Measurements from ENCODE around the gene HUS1B. TPM values are rescaled to one million over a fixed set of nuclear protein-coding genes. Genes with fewer than 3 reads are reported as not detected.
A peak's percentile ranks its signal among the peaks of the same experiment; 100 is the strongest.

Gene HUS1B
- total and polyA plus RNA-seq, 9 of the 15 experiments (the other 6 are each of a cell fraction or from before 2014, with no cell fraction given): 0.16 to 1.4 (median 0.38) TPM; not detected in 1

DNA sequence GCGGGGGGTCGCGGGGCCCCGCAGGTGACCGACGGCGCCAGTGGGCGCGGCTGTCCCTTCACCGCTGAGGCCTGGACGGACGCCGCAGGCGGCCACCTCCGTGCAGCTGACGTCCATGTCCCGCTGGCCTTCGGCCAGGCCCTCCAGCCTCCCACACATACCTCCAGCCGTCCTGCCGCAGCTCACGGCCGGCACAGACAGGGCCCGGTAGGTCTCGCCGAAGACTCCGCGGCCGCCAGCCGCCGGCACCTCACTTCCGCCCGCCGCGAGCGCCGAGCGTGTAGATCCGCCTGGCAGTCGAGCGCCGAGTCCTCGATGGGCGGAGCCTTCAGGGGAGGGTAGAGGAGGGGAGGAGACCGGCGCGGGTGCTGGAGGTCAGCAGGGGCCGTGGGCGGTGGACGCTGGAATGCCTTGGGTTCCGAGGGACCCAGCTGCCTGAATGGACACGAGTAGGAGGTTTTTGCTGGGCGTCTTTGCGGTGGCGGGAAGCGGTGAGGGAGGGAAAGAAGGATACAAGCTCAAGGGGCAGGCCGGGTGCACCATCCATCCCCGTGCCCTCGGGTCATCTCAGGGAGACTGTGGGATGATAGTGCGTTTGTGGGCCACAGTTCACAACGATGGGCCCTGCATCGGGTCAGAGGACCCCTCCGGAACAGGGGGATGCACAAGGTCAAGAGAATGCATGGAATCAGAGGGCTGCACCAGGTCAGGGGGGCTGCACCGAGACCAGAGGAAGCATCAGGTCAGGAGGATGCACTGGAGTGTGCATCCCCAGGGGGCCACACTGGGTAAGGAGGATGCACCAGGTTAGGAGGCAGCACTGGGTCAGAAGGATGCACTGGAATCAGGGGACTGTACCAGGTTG lies 36.2 kb upstream of the HUS1B start, which contains the start of gene EXOC2 (continued):
- TF ChIP-seq, protein P1, sequence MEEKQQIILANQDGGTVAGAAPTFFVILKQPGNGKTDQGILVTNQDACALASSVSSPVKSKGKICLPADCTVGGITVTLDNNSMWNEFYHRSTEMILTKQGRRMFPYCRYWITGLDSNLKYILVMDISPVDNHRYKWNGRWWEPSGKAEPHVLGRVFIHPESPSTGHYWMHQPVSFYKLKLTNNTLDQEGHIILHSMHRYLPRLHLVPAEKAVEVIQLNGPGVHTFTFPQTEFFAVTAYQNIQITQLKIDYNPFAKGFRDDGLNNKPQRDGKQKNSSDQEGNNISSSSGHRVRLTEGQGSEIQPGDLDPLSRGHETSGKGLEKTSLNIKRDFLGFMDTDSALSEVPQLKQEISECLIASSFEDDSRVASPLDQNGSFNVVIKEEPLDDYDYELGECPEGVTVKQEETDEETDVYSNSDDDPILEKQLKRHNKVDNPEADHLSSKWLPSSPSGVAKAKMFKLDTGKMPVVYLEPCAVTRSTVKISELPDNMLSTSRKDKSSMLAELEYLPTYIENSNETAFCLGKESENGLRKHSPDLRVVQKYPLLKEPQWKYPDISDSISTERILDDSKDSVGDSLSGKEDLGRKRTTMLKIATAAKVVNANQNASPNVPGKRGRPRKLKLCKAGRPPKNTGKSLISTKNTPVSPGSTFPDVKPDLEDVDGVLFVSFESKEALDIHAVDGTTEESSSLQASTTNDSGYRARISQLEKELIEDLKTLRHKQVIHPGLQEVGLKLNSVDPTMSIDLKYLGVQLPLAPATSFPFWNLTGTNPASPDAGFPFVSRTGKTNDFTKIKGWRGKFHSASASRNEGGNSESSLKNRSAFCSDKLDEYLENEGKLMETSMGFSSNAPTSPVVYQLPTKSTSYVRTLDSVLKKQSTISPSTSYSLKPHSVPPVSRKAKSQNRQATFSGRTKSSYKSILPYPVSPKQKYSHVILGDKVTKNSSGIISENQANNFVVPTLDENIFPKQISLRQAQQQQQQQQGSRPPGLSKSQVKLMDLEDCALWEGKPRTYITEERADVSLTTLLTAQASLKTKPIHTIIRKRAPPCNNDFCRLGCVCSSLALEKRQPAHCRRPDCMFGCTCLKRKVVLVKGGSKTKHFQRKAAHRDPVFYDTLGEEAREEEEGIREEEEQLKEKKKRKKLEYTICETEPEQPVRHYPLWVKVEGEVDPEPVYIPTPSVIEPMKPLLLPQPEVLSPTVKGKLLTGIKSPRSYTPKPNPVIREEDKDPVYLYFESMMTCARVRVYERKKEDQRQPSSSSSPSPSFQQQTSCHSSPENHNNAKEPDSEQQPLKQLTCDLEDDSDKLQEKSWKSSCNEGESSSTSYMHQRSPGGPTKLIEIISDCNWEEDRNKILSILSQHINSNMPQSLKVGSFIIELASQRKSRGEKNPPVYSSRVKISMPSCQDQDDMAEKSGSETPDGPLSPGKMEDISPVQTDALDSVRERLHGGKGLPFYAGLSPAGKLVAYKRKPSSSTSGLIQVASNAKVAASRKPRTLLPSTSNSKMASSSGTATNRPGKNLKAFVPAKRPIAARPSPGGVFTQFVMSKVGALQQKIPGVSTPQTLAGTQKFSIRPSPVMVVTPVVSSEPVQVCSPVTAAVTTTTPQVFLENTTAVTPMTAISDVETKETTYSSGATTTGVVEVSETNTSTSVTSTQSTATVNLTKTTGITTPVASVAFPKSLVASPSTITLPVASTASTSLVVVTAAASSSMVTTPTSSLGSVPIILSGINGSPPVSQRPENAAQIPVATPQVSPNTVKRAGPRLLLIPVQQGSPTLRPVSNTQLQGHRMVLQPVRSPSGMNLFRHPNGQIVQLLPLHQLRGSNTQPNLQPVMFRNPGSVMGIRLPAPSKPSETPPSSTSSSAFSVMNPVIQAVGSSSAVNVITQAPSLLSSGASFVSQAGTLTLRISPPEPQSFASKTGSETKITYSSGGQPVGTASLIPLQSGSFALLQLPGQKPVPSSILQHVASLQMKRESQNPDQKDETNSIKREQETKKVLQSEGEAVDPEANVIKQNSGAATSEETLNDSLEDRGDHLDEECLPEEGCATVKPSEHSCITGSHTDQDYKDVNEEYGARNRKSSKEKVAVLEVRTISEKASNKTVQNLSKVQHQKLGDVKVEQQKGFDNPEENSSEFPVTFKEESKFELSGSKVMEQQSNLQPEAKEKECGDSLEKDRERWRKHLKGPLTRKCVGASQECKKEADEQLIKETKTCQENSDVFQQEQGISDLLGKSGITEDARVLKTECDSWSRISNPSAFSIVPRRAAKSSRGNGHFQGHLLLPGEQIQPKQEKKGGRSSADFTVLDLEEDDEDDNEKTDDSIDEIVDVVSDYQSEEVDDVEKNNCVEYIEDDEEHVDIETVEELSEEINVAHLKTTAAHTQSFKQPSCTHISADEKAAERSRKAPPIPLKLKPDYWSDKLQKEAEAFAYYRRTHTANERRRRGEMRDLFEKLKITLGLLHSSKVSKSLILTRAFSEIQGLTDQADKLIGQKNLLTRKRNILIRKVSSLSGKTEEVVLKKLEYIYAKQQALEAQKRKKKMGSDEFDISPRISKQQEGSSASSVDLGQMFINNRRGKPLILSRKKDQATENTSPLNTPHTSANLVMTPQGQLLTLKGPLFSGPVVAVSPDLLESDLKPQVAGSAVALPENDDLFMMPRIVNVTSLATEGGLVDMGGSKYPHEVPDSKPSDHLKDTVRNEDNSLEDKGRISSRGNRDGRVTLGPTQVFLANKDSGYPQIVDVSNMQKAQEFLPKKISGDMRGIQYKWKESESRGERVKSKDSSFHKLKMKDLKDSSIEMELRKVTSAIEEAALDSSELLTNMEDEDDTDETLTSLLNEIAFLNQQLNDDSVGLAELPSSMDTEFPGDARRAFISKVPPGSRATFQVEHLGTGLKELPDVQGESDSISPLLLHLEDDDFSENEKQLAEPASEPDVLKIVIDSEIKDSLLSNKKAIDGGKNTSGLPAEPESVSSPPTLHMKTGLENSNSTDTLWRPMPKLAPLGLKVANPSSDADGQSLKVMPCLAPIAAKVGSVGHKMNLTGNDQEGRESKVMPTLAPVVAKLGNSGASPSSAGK (IDR thresholded peaks at IDR 0.05): no peak
- TF ChIP-seq ZNF217 (CRISPR knock-in tag; IDR thresholded peaks at IDR 0.05): no peak
- TF ChIP-seq ZNF212 (CRISPR knock-in tag; IDR thresholded peaks at IDR 0.05): no peak
- peak; percentile 14; the same call in 1 of the 2 replicates for TF ChIP-seq SOX6 (IDR thresholded peaks at IDR 0.05)
- no peak for TF ChIP-seq KLF10 (CRISPR knock-in tag; IDR thresholded peaks at IDR 0.05)
- no peak for TF ChIP-seq ZNF146 (CRISPR knock-in tag; IDR thresholded peaks at IDR 0.05; ENCODE audit: unreplicated experiment)
- TF ChIP-seq MTF1 (CRISPR knock-in tag; IDR thresholded peaks at IDR 0.05; ENCODE audit: borderline replicate concordance): no peak
- TF ChIP-seq SMAD3 (CRISPR knock-in tag; conservative IDR thresholded peaks at IDR 0.05): 0 out of 2 replicates have a peak, but pooled peaks have one; percentile 30
- TF ChIP-seq, protein P2, sequence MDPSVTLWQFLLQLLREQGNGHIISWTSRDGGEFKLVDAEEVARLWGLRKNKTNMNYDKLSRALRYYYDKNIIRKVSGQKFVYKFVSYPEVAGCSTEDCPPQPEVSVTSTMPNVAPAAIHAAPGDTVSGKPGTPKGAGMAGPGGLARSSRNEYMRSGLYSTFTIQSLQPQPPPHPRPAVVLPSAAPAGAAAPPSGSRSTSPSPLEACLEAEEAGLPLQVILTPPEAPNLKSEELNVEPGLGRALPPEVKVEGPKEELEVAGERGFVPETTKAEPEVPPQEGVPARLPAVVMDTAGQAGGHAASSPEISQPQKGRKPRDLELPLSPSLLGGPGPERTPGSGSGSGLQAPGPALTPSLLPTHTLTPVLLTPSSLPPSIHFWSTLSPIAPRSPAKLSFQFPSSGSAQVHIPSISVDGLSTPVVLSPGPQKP (CRISPR knock-in tag; IDR thresholded peaks at IDR 0.05): no peak
- TF ChIP-seq ZNF384 (IDR thresholded peaks at IDR 0.05; ENCODE audit: low read depth, low read length): no peak
- peak; percentile 66 to 67; a peak in 2 of 4 replicates for TF ChIP-seq TBL1XR1 (IDR thresholded peaks at IDR 0.05; ENCODE audit: low read length in 2 of 2)
- TF ChIP-seq, protein P3, sequence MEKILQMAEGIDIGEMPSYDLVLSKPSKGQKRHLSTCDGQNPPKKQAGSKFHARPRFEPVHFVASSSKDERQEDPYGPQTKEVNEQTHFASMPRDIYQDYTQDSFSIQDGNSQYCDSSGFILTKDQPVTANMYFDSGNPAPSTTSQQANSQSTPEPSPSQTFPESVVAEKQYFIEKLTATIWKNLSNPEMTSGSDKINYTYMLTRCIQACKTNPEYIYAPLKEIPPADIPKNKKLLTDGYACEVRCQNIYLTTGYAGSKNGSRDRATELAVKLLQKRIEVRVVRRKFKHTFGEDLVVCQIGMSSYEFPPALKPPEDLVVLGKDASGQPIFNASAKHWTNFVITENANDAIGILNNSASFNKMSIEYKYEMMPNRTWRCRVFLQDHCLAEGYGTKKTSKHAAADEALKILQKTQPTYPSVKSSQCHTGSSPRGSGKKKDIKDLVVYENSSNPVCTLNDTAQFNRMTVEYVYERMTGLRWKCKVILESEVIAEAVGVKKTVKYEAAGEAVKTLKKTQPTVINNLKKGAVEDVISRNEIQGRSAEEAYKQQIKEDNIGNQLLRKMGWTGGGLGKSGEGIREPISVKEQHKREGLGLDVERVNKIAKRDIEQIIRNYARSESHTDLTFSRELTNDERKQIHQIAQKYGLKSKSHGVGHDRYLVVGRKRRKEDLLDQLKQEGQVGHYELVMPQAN (IDR thresholded peaks at IDR 0.05; ENCODE audit: borderline replicate concordance): peak; percentile 84
